Lower leg skin (tissue), 4 donors: ENCODE results near the gene PPP2R5A. TPM values are rescaled to one million over a fixed set of nuclear protein-coding genes. Genes with fewer than 3 reads are reported as not detected.

ENCODE experiments used
- DNase-seq, 2 donors: peaks; one replicate each; pipeline ENCODE4 v3.0.0-alpha.2; 2019; ENCODE audit warnings: low spot score in 2 of 2
- H3K4me3 ChIP-seq: fragments of 200-600 bp; sonication (generic); 2 replicates; pipeline ENCODE4 v1.5.1; 2017; ENCODE audit warnings: mild to moderate bottlenecking, low read depth; ENCODE audit not compliant: poor library complexity, severe bottlenecking
- POLR2A ChIP-seq, 2 donors: fragments of 450-650 bp; IDR thresholded peaks; one replicate each; pipeline ENCODE4 v1.6.1; 2016 to 2017; ENCODE audit warnings: antibody characterized with exemption in 2 of 2, mild to moderate bottlenecking in 1 of 2, moderate library complexity in 1 of 2
- WGBS, 2 donors: methylation state at CpG; one replicate each; pipeline ENCODE4 v1.1.5; 2018; 5-methylcytosine and 5-hydroxymethylcytosine counted together
- intact Hi-C: fragments of 100-400 bp; cut with DNase I; formaldehyde crosslinking; loops from one replicate; pipeline ENCODE4 v1.15.0; 2023; ENCODE audit warnings: low total_unique reads
- total RNA-seq, 4 donors: library from RNA; depleted of rRNA; stranded (reverse); fragments of >200 nt; gene quantifications; one replicate each; pipeline ENCODE4 v1.1.0, GENCODE V29; 2016
- TF ChIP-seq, protein P1 (sequence below), 3 donors: fragments of 450-650 bp; IDR thresholded peaks; one replicate each; pipeline ENCODE4 v1.5.1; 2016; ENCODE audit warnings: antibody characterized with exemption in 3 of 3, mild to moderate bottlenecking in 3 of 3, moderate library complexity in 2 of 3

The PPP2R5A gene
- 10 to 100 TPM; 34.9 to 57.6 (median 53.2) TPM for total RNA-seq

DNA sequence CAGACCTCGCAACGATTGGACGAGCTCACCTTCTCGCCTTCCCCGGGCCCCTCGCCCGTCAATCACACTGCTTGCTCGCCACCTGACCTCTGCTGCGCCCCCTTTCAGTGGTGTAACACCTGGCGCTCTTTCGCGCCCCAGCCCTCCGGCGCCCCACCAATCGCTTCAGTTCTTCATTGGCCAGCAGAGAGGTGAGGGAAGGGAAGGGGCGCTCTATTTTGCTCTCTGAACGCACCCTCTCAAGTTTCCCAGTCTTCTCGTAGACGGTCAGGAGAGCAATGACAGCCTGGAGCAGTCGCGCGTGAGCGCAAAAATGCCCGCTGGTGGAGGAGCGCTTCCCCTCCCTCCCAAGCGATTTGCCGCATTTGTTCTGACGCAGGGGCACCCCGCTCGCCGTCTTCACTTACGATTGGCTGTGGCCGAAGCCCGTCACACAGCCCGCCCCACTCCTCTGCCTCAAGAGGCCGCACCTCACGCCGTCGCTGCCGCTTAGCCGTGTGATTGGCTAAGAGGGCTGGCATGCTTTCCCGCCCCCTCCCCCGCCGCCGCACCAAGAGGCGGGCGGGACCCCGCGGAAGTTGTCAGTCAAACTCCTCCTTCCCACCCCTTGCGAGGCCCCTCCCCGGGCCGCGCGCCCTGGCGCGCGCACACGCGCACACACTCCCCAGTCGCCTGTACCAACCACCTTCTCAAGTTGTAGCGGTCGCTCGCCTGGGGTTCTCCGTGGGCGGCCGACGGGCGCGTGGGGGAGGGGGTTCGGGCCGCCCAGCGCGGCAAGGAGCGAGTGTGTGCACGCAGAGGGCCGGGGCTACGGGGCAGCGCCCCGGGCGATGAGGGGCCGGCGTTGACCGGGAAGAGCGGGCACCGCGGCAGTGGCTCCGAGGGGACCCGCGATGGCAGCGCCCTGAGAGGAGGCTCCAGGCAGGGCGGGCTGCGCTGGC lies at the start of gene PPP2R5A:
TSS of gene PPP2R5A (plus strand) at position 667 of the 941 bp plus-strand sequence. CDS start 701 bp downstream, outside the sequence.
- intact Hi-C loops, result loop anchor here (10.0 kb wide), 1 partner anchor 210 kb away; no protein-coding TSS in a partner anchor
- peak; percentile 98 to 100 for DNase-seq
- peak within 1 kb of the TSS; percentile 94 for H3K4me3 ChIP-seq
- 1% methylated on average over 72 to 76 of the region's 92 CpGs for WGBS, 2 donors
- TF ChIP-seq POLR2A (IDR thresholded peaks at IDR 0.05), result peak in 1 of 2 donors; percentile 90
- TF ChIP-seq, protein P1, sequence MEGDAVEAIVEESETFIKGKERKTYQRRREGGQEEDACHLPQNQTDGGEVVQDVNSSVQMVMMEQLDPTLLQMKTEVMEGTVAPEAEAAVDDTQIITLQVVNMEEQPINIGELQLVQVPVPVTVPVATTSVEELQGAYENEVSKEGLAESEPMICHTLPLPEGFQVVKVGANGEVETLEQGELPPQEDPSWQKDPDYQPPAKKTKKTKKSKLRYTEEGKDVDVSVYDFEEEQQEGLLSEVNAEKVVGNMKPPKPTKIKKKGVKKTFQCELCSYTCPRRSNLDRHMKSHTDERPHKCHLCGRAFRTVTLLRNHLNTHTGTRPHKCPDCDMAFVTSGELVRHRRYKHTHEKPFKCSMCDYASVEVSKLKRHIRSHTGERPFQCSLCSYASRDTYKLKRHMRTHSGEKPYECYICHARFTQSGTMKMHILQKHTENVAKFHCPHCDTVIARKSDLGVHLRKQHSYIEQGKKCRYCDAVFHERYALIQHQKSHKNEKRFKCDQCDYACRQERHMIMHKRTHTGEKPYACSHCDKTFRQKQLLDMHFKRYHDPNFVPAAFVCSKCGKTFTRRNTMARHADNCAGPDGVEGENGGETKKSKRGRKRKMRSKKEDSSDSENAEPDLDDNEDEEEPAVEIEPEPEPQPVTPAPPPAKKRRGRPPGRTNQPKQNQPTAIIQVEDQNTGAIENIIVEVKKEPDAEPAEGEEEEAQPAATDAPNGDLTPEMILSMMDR (IDR thresholded peaks at IDR 0.05), result no peak

DNA sequence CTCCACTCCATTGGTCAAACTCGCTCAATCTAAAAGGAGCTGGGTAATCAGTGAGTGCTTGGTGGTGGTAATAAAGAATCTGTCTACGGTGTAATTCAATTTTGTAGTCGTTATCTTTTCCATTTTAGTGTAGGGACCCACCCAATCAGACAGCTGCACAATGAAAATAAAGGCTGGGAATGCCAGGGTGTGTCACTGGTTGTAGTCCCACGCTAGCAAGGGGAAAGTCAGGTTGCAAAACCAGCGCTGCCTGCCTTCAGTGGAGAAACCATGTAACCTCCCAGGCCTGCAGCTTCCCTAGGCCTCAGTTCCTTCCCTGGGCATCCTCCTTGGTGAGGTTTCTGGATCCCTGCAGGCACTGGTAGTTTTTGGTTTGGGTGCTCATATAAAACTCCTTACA lies 49.4 kb upstream of the PPP2R5A start:
- no peak for DNase-seq
- WGBS, 2 donors, result 46 to 56% methylated on average over 5 of the region's 5 CpGs
- intact Hi-C loops, result no loop called here

DNA sequence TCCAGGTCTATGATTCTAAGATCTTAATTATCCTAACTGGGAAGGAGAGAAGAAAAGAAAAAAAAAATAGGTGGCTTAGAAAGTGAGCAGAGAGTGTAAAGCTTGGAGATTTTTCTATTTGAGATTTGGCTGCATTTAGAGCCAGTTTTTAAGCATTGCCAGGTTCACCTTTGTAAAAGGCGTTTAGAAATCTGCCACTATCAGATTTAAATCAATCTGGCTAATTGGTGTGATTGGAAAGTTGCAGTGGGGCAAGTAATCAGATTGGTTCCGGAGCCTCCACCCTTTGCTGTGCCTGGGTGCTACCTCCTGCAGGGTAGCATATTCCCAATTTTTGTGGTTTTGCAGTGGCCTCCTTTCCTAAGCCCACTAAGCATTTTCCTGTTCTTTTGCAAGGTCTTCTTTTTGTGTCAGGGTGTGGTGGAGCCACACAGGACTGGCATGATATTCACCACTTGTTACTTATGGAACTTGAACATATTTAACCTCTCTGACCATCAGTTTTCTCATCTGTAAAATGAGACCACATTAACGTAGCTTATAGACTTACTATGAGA lies 48.5 kb upstream of the PPP2R5A start:
- intact Hi-C loops, result no loop called here
- H3K4me3 ChIP-seq, result no peak overlapping the region
- no peak for TF ChIP-seq POLR2A (IDR thresholded peaks at IDR 0.05)
- TF ChIP-seq, protein P1 (IDR thresholded peaks at IDR 0.05), result no peak
- WGBS, 2 donors, result 66 to 72% methylated on average over 3 of the region's 3 CpGs
- DNase-seq, result no peak

More for the DNA sequence above, 49.4 kb upstream of the PPP2R5A start:
- TF ChIP-seq POLR2A (IDR thresholded peaks at IDR 0.05), result no peak
- TF ChIP-seq, protein P1 (IDR thresholded peaks at IDR 0.05), result no peak
- H3K4me3 ChIP-seq, result no peak overlapping the region

DNA sequence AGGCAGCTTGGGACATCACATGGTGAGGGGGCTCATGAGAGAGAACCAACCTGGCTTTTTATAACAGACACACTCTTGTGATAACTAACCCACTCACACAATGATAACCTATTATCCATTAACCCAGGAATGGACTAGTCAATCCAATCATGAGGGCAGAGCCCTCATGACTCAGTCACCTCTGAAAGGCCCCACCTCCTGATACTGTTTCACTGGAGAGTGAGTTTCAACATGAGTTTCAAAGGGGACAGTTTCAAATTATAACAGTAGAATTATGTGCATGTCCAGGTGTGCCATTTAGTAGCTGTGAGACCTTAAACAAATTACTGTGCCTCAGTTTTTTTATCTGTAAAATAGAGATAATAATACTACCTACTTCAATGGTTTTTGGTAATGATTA lies 47.6 kb upstream of the PPP2R5A start:
- intact Hi-C loops, result no loop called here
- H3K4me3 ChIP-seq, result no peak overlapping the region
- DNase-seq, result no peak
- TF ChIP-seq POLR2A (IDR thresholded peaks at IDR 0.05), result no peak
- TF ChIP-seq, protein P1 (IDR thresholded peaks at IDR 0.05), result no peak

DNA sequence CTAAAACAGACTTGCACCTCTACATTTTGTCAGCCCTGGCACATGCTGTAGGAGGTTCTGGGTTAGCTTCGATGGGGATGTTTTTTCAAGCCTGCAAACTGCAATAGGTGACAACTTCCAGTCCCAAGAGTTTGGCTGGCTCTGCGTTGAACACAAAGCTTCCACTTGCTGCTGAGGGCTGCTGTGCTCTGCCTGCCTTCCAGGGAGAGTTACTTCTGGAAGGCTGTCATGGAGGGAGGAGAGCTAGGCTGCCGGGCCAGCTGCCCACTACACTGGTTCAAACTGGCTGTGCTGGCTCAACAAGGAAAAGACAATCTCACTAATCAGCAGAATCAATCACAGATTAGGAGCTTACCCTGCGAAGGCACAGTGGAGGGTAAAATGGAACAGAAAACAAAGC lies 46.7 kb upstream of the PPP2R5A start:
- 24 to 27% methylated on average over 4 of the region's 4 CpGs for WGBS, 2 donors
- TF ChIP-seq, protein P1 (IDR thresholded peaks at IDR 0.05), result no peak
- no peak for TF ChIP-seq POLR2A (IDR thresholded peaks at IDR 0.05)
- intact Hi-C loops, result no loop called here
- no peak for DNase-seq
- H3K4me3 ChIP-seq, result no peak overlapping the region
